Glutamatergic neuron (in vitro differentiated cells): ENCODE results near the gene SCN3A. TPM values are rescaled to one million over a fixed set of nuclear protein-coding genes. Genes with fewer than 3 reads are reported as not detected.

Experiments used
- DNase-seq: peaks from one replicate; pipeline ENCODE4 v3.0.0; 2022
- H3K27ac Mint-ChIP-seq: one replicate; pipeline ENCODE4 v1.8.0; 2020; ENCODE audit warnings: mild to moderate bottlenecking, mixed read lengths, inconsistent platforms; ENCODE audit not compliant: unreplicated experiment
- H3K27me3 Mint-ChIP-seq: one replicate; pipeline ENCODE4 v1.8.0; 2020; ENCODE audit warnings: mild to moderate bottlenecking, moderate library complexity, mixed read lengths, inconsistent platforms; ENCODE audit not compliant: unreplicated experiment
- H3K36me3 Mint-ChIP-seq: one replicate; pipeline ENCODE4 v1.8.0; 2020; ENCODE audit warnings: mild to moderate bottlenecking, mixed read lengths, inconsistent platforms; ENCODE audit not compliant: unreplicated experiment
- H3K4me1 Mint-ChIP-seq: one replicate; pipeline ENCODE4 v1.8.0; 2020; ENCODE audit warnings: mild to moderate bottlenecking, low read depth, mixed read lengths, inconsistent platforms; ENCODE audit not compliant: unreplicated experiment
- H3K4me3 Mint-ChIP-seq: one replicate; pipeline ENCODE4 v1.8.0; 2020; ENCODE audit warnings: mild to moderate bottlenecking, mixed read lengths, inconsistent platforms; ENCODE audit not compliant: unreplicated experiment
- H3K9me3 Mint-ChIP-seq: one replicate; pipeline ENCODE4 v1.8.0; 2020; ENCODE audit warnings: mild to moderate bottlenecking, moderate library complexity, mixed read lengths, inconsistent platforms; ENCODE audit not compliant: unreplicated experiment
- total RNA-seq: library from RNA; stranded (reverse); fragmentation: NEBNext Ultra II Directional; extraction: Animal tissue kit (Norgen Biotek cat#: 25700); gene quantifications from one replicate; pipeline ENCODE4 v1.2.1, GENCODE V29; 2021; ENCODE audit not compliant: unreplicated experiment
- TF ChIP-seq, protein P1 (sequence below): fragments of 200-600 bp; sonication (generic); IDR thresholded peaks from one replicate; pipeline ENCODE4 v1.5.0; 2021; ENCODE audit not compliant: partially characterized antibody, unreplicated experiment

Gene SCN3A
- total RNA-seq, 1 donor from 2014 or later: 22.2 TPM

DNA sequence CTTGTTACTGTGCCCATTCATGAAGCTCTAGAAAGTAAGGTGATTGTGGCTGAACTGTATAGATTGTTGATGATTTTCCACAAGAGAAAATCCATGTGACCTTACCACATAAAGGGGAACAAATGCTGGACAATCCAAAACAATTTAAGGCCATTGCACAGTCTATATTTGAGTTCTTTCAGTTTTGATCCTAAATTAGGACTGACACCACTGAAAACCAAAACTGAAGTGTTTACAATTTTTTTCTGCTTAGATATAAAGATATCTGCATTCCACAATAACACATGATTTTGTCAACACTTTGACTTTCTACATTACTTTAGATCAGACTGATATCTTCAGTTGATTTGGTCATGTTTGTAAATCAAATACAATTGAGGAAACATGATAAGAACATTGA is 124.9 kb downstream of the SCN3A start:
- Mint-ChIP-seq H3K9me3 (no peaks in the 10 kb centered on the region), H3K36me3 (peaks cover 11% of the 10 kb centered on the region), H3K4me1 (no peaks in the 10 kb centered on the region), H3K27me3 (no peaks in the 10 kb centered on the region), H3K27ac (no peak overlapping the region), H3K4me3 (no peak overlapping the region)
- TF ChIP-seq, protein P1, sequence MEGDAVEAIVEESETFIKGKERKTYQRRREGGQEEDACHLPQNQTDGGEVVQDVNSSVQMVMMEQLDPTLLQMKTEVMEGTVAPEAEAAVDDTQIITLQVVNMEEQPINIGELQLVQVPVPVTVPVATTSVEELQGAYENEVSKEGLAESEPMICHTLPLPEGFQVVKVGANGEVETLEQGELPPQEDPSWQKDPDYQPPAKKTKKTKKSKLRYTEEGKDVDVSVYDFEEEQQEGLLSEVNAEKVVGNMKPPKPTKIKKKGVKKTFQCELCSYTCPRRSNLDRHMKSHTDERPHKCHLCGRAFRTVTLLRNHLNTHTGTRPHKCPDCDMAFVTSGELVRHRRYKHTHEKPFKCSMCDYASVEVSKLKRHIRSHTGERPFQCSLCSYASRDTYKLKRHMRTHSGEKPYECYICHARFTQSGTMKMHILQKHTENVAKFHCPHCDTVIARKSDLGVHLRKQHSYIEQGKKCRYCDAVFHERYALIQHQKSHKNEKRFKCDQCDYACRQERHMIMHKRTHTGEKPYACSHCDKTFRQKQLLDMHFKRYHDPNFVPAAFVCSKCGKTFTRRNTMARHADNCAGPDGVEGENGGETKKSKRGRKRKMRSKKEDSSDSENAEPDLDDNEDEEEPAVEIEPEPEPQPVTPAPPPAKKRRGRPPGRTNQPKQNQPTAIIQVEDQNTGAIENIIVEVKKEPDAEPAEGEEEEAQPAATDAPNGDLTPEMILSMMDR: no peak
- no peak for DNase-seq

DNA sequence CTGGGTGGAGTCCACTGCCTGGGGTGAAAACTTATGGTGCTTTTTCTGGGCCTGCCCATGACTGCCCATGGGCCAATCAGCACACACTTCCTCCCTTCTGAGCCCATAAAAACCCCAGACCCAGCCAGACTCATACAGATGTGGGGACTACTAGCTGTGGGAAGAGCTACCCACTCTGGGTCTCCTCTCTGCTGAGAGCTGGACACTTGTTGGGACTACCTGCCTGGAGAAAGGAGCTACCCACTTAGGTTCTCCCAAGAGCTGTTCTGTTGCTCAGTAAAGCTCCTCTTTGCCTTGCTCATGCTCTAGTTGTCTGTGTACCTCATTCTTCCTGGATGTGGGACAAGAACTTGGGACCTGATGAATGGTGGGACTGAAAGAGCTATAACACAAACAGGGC is 129.0 kb downstream of the SCN3A start:
- Mint-ChIP-seq H3K4me3 (no peak overlapping the region), H3K9me3 (peaks cover 6% of the 10 kb centered on the region), H3K27ac (no peak overlapping the region), H3K36me3 (no peaks in the 10 kb centered on the region), H3K27me3 (no peaks in the 10 kb centered on the region), H3K4me1 (peaks cover 7% of the 10 kb centered on the region)
- TF ChIP-seq, protein P1: no peak
- no peak for DNase-seq

DNA sequence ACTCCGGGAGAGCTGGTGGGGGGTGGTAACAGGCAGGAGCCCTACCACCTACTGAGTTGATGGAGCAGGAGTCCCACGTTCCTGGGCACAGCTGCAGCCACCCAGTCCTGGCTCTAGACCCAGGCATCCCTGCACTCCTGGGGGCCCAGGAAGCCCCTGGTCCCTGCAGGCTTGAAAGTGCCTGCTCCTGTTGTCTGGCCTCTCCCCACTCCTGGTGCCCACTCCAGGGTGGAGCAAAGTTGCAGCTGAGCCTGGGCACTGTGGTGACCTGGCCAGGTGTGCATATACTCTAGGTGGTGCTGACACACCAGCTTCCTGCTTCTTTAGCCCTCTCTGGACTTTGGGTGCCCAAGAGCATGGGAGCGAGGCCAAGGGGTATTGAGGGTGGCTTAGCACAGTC is 129.5 kb downstream of the SCN3A start:
- DNase-seq: no peak
- H3K27me3 Mint-ChIP-seq: no peaks in the 10 kb centered on the region
- peaks cover 6% of the 10 kb centered on the region for H3K9me3 Mint-ChIP-seq
- peaks cover 10% of the 10 kb centered on the region for H3K4me1 Mint-ChIP-seq
- TF ChIP-seq, protein P1: no peak
- no peaks in the 10 kb centered on the region for H3K36me3 Mint-ChIP-seq
- no peak overlapping the region for H3K27ac Mint-ChIP-seq
- no peak overlapping the region for H3K4me3 Mint-ChIP-seq

DNA sequence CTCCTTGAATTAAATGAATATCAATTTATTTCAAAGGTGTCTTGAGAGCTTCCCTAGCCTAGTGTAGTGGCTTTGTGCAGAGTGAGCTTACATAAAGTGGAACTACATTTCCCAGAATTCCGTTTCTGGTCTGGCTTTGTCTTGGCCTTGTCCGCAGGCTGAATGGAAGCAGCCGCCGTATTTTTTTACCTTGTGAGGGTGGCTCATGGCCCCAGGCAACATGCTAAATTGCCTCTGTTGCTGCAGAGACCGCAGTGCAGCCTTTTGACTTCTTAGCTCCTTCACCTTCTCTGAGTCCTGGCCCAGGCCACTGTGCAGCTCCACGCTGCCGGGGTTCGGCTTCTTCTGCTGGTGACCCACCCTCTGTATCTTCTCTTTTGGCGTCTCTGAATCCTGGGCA is 133.8 kb downstream of the SCN3A start:
- Mint-ChIP-seq H3K36me3 (no peaks in the 10 kb centered on the region), H3K27me3 (peaks cover 5% of the 10 kb centered on the region), H3K4me1 (peaks cover 26% of the 10 kb centered on the region), H3K9me3 (peaks cover 6% of the 10 kb centered on the region), H3K27ac (peak overlapping the region; percentile 94), H3K4me3 (peak overlapping the region; percentile 46)
- TF ChIP-seq, protein P1: no peak
- peak; percentile 32 for DNase-seq

DNA sequence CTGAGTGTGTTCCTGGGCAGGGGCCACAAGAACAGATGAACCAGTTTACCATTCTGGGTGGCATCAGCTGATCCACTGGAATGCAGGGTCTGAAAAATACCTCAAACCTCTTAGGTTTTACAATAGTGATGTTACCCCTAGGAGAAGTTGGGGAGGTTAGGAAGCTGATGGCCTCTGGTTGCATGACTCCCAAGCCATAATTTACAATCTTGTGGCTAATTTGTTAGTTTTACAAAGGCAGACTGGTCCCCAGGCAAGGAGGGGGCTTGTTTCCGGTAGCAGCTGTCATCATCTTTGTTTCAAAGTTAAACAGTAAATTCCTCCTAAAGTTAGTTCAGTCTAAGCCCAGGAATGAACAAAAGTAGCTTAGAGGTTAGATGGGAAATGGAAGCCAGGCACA is 134.7 kb downstream of the SCN3A start:
- DNase-seq: no peak
- Mint-ChIP-seq H3K4me1 (peaks cover 27% of the 10 kb centered on the region), H3K27ac (peak overlapping the region; percentile 98), H3K36me3 (no peaks in the 10 kb centered on the region), H3K27me3 (peaks cover 5% of the 10 kb centered on the region), H3K9me3 (peaks cover 6% of the 10 kb centered on the region), H3K4me3 (no peak overlapping the region)
- TF ChIP-seq, protein P1: no peak
